Measurements from ENCODE around the gene ZBTB14.

ZBTB14 gene, protein sequence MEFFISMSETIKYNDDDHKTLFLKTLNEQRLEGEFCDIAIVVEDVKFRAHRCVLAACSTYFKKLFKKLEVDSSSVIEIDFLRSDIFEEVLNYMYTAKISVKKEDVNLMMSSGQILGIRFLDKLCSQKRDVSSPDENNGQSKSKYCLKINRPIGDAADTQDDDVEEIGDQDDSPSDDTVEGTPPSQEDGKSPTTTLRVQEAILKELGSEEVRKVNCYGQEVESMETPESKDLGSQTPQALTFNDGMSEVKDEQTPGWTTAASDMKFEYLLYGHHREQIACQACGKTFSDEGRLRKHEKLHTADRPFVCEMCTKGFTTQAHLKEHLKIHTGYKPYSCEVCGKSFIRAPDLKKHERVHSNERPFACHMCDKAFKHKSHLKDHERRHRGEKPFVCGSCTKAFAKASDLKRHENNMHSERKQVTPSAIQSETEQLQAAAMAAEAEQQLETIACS

DNA sequence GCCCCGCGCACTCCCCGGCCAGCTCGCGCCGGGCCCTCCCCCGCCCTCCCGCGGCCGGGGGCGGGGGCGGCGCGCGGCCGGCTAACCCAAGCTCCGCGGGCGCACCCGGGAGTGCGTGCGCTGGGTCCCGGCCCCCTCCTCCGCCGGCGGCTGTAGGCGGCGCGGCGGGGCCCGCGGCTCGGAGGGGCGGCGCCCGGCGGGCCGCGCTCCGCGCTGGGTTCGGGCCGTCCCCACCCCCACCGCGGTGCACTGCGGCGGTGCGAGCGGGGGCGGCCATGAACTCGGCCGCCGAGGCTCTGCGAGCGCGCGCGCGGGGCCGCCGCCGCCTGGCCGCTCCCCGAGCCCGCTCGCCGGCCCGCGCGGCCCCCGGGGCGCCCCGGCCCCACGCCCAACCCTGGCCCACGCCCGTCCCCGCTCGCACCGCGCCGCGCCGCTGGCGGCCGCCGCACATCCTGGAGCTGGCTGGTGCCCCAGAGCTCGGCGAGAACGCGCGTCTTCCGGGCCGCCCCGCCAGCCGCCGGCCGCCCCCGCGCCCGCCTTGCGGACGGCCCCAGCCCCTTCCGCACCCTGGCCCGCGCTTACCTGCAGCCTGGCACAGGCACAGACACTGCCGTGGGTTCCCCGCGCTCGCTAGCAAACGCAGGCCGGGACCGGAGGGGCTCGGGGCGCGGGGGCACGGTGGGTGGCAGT is at the start of gene ZBTB14:
Gene ZBTB14, minus strand, starts transcription at position 496 of the 690 bp plus-strand sequence. CDS start 2,480 bp downstream, outside the sequence.
- peak in 42 of 51 donors; percentile 8 to 76 (median 49) for DNase-seq

DNA sequence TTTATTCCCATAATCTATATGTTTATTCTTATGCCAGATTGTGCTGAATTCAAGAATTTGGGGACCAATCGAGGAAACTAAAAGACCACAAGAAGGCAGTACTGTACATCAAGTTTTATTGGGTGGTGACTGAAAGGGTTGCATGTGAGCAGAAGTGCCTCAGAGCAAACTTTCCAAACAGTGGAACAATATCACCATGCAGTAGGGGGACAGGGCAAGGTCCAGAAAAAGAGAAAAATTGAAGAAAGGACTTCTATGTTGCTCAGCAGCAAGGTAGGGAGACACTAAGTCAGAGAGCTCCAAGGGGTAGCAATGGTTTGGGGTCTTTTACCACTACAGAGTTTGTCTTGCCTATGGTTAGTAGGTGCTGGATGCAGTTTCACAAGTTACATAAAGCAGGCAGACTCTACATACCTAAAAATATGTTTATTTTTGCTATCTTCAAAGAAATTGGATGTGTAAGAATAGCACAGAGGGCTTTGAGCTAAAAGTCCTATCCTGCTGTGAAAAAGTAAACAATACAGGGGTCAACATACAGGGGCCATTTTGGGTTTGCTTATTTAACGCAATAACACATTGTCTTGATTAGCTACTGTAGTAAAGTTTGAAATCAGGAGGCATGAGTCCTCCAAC is 43.8 kb upstream of the ZBTB14 start:
- DNase-seq: no peak

DNA sequence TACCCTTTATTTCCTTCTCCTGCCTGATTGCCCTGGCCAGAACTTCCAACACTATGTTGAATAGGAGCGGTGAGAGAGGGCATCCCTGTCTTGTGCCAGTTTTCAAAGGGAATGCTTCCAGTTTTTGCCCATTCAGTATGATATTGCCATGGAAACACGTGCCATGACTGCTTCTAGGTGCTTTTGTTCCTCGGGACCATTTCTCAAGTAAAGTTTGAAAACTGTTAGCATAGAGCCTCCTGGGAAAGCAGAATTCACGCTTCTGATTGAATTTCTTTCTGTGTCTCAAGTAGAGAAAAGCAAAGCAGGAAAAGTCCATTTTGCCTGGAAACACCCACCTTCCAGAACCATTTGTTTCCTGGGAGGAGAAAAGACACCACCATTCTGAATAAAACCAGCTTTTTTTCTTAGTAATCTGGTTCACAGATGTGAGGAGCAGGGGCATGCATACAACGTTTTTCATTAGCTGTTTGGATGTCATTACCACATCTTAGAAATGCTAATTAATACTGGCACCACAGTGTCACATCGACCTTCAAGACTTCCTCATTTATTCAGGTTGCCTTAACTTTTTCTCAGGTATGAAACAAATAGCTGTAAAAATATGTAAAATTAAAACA is 39.0 kb upstream of the ZBTB14 start:
- no peak for DNase-seq

DNA sequence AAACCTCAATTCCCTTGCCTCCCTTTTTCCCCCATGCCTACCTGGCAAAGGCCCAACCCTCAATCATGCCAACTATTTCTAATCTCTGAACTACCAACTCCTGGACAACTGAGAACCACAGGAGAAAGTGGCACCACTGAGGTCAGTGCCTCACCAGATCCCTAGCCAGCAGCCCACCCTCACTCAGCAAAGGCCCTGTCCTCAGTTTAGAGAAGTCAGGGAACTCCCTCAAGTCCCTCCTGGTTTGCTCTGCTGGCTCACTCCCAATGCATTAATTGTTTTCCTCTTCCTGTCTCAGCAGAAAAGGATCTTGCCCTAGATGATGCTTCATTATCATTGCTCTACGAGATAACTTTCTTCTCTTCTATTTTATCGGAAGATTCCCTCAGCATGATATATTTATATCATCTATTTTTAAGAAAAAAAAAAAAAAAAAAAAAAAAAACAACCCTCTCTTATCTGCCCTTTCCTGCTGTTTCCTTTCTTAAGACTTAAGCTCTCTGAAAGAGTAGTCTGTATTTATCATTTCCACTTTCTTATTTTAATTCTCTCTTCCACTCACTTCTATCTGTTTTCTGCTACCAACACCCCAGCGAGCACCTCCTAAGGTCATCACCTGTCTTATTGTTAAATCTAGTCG is 22.7 kb upstream of the ZBTB14 start:
- DNase-seq: no peak

DNA sequence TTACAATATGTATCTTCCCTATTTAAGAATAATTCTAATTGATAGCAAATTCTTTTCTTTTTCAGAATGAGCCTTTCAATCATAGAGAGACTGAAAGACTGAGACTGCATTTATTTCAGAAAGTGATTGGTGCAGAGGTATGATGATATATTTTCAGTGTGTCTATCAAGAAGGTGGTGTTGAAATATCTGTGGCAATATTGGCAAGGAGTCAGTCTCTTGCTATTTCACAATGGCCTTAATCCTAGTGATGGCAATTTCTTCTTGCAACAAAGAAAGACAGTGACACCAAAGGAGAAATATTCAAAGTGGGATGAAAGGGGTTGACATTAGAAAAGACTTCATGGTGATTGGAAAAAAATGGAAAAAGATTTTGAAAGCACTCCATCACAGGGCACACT is 21.7 kb upstream of the ZBTB14 start:
- DNase-seq: no peak

DNA sequence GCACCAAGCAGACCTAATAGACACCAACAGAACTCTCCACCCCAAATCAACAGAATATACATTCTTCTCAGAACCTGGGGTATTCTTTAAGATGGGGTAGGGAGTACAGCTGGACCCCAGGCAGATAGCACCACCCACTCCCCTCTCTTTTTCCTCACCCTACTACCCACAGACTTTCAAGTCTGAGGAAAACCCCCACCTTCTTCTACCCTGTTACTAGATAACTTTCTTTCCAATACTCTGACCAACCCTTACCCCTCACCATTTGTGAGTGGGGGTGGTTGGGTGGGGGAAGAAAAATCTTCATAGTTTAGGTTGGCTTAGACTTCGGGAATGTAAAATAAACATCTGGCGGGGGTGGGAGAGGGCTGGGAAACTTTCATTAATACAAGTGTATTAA is 20.3 kb upstream of the ZBTB14 start:
- no peak for DNase-seq

DNA sequence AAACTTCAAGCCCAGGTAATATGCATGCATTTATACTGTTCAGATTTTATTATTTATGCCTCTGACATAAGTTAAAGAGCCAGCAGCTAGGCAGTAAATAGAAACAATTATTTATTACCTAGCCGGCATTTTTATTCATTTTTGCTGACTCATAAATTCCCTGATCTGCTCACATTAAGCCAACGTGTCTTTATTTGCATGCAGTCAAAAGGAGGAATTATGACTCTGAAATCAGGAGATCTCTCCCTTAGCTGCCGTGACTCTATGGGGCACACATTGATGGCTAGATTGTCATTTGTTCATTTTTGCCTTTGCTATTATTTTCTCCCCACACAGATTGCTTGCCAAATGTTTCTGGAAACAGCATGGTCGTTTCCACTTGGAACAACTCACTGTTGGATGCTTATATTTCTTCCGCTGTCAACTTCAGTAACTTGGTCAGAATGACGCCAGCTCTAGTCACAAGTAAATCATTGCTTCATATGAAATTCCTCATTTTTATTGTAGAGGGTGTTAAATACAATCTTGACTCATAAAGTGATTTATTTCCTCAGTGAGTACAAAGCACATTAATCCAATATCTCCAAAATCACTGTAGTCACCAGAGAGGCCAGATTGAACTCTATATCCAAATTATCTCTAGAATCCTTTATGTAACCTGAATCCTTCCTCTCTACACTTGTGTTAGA is 15.9 kb upstream of the ZBTB14 start:
- DNase-seq: no peak

DNA sequence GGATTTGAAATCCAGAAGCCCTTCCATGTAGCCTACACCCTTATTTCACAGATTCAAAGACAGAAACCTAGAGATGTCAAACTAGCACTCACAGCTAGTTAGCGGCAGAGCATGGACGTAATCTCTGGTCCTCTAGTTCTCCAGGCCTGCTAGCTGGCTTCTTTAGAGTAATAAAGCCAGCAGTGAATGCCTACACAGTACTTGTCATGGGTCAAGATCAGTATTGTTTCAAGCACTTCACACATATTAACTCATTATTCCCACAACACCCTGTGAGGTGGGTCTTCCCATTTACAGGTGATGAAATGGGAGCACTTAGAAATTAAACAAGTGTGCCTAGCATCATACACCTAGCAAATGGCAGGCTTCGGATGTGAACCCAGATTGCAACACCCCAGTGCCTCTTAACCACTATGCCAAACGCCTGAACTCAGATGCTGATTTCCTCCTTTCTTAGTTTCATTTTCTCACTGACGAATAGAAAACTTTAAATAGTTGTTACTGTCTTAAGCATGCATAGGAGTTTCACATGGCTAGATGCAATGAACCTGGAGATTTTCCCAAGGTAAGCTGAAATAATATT is 14.5 kb upstream of the ZBTB14 start:
- DNase-seq: no peak

DNA sequence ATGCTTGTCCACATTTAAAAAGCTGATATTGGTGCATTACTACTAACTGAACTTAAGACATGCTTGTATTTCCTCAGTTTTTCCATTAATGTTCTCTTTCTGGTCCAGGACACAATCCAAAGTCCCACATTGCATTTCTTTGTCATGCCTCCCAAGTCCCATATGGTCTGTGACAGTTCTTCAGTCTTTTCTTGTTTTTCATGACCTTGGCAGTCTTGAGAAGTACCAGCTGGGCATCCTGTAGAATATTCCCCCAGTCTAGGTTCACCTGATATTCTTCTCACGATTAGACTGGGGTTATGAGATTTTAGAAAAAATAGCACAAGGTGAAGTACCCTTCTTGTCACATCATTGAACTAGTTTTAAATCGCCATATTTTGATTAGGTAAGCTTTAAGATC is 10.3 kb upstream of the ZBTB14 start:
- DNase-seq: no peak

DNA sequence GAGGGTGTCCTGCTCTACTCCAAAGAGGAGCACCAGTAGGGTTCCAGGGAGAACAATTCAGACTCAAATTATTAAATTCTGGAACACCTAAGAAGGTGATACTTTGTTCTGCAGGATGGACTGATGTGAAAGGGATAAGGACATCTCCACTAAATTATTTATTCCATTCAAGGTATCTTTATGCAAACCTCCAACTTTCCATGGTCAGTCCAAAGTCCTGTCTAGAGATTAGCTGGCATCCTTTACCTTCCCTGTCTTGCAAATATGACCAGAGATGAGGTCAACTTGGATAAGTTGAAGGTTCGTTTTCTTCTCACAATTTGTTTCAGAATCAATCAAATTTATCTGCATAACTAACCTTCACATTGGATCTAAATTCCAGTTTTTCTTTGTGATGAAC is 8.7 kb upstream of the ZBTB14 start:
- DNase-seq: no peak

DNA sequence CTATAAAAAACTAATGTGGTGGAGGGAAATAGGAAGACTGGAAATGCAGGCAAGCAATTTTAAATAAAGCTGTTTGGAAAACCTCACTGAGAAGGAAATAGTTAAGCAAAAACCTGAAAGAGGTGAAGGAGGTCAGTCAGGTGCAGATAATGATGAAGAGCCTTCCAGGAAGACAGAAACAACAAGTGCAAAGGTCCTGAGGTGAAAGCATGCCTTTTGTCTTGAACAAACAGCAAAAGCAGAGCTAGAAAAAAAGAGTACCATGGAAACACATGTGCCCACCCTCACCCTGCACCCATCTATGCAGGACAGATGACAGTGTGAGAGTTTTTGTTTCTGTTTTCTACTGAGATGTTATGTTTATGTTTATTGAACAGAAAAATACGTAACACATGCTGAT is 8.1 kb upstream of the ZBTB14 start:
- DNase-seq: no peak

DNA sequence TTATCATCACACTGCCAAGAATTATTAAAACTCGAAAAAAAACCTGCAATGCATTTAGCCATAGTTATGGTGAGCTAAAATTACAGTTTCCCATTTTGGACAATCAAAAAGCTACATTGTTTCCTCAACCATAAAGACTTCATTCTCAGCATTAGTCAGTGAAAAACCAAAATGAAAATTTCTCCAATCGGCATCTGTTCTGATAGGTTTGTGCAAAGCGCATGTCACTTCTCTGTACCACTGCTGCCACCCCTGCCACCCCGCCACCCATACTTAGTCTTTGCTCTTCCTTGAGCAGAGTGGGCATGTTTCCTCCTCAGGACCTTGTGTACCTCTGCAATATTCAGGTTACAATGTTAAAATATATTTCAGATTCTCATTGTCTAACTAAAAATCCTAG is 7.1 kb upstream of the ZBTB14 start:
- no peak for DNase-seq

DNA sequence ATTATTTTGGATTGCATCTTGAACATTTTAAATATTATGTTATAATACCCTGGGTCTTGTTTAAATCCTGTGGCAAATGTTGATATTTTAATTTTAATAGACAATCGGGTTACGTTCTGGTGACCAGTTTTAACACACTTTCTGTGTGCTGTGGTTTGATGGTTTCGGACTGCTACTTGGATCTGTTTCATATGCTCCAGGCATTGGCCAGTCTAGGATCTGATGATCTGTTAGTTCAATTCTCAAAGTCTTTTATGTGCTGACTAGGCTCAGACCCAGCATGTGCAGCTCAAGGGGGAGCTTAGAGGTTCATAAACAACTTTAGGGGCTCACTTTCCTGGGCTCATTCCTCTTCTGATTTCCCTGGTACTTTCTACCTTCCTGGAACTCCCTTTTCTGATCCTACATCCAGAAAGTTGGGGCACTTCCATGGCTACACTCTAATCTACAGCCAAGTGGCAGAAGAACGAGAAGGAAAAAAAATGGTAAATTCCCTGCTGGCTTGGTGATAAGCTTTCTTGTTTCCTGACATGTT is 5.0 kb upstream of the ZBTB14 start:
- DNase-seq: no peak

DNA sequence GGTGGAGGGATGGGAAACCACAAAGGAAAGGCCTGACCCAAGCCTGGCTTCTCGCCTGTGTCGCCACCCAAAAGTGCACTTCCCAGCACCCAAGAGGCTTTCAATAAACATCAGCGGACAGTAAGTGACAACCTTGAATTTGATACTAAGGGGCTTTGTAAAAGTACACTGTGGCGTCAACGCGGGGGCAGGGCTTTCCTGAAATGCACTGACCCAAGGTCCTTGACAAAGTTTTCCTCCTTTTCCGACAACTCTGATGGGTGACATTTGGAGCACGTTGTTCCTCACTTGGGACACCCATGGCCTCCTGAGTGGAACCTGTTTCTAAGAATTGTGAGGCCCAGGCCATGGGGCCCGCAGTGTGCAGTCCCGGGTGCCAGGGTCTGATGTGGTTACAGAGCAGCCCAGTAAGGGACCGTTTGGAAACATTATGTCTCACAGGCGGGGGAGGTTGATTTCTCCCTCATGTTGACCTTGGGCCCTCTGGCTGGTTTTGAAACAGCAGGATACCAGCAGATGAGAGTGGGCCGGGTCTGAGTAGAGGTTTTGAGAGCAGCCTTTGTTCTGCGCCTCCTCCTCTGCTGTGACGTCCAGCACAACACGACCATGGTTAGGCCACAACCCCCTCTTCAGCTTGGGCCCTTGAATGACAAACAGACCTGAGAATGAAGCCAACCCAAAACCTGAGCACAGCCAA is 2.8 kb upstream of the ZBTB14 start:
- peak in 3 of 51 donors; percentile 2 to 6 (median 4) for DNase-seq

DNA sequence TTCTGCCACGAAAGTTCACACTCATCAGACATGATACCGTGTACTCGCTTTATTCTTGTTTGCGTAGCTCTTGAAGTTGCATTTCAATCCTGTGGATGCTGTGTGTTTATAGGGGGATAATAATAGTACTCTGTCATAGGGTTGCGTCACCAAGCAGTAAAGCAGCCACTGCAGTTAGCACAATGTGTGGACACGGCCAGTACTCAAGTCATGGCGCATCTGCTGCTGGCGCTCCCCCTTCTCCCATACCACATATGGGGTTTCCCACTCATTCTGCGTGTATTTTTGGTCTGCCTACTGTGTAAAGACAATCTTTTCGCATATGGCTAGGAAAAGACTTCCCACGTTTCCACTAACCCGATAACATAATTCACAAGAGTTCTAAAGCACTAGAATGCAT is 2.1 kb upstream of the ZBTB14 start:
- DNase-seq: peak in 1 of 51 donors; percentile 36

DNA sequence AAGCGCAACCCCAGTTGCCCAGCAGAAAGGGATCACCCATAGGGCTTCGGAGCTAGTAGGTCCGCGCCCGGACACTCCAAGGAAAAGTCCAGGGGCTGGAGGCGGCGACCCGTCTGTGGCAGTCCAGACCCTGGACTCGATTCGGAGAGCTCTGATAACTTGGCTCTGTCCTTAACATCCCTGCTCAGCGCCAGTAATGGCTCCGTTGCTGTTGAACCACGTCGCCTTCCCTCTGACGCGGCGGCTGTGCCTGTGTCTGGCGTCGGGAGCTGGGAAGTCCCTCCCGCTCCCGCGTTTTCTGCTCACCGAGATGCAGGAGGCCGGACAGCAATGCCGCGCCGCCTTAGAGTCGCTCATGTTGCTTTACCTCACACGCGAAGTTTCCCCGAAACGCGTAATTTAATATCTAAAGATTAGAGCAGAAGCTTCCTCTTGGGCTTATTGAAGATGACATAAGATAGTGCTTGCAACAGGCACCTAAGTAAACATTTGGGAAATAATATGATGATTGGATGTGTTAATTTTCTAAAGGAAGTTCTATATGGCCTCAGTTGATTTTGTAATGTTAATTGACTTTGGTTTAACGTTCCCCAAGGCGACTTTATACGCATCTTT is 1.3 kb upstream of the ZBTB14 start:
- DNase-seq: peak in 49 of 51 donors; percentile 12 to 89 (median 56)

DNA sequence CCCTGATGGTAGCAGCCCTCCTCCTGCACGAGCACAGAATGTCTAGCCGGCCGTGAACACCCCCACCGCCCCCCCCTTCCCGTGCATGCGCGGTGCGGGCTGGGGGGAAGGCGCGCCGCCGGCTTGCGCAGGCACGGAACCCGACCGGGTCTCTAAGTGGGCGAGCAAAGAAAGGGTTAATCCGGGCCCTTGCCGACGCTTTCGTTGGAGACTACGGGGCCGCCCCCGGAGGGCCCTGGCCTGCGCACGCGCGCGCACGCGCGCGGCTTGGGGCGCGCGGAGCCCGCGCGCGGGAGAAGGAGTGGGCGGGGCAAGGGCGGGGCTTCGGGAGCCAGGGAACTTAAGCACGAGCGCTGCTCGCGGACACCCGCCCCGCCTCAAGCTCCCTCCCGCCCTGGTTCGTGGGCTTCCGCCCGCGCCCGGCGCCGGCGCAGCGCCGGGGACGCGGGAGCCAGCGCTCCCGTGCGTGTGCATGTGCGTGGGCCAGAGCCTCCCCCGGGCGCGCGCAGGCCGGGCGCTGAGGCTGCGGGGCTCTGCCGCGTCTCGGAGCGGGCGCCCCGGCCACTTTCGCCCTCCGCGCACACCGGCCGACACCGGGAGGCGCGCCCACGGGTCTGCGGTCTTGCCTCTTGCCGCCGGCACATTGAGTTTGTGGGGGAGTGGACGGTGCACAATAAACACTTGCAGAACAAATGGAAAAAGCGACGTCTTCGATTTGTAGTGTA is 617 bp upstream of the ZBTB14 start:
- peak; percentile 36 to 93 (median 84) for DNase-seq

Data from hypothalamus (tissue), 51 donors.